Cortex of kidney (tissue), 1 donor: ENCODE data around the gene UGT1A6.
"Not testable (repeated sequence)": the region's sequence is repeated elsewhere in the genome, so short reads cannot be mapped to it uniquely, and the experiment has no call there.

Source experiments
- DNase-seq: peaks from one replicate; lab custom pipeline; 2025; lab: John Stamatoyannopoulos, UW

UGT1A6 gene

DNA sequence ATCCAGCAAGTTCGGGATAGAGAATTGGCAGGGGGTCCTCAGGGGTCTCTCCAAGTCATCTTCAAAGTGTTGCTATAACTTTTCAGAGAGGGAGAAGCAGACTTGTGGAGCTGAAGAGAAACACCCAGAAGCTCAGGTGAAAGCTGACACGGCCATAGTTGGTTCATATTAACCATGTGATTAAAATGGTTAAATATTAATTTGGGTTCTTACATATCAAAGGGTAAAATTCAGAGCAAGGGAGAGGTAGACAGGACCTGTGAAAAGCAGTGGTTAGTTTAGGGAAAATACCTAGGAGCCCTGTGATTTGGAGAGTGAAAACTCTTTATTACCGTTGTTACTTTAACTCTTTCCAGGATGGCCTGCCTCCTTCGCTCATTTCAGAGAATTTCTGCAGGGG lies at the start of gene UGT1A6:
Gene UGT1A6, plus strand, starts transcription at position 243 of the 400 bp plus-strand sequence. Its CDS starts 115 bp downstream, at position 358.
- no peak for DNase-seq

DNA sequence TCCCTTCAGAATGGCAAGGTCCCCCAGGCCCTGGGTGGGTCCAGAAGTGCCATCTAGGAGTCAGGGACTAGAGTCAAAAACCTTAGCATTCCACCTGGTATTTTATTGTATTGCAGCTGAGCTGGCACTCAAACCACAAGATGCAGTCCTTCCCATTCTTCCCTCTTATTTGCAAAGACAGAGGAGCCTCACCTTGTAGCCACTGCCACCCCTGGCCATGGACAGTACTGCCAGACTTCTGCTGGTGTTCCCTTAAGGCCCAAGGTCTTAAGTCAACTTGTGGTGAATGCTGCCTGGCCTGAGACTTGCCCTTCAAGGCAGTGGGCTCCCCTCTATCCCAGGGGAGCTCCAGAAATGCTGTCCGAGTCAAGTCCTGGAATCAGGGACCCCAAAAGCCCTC lies 49.6 kb upstream of the UGT1A6 start:
- DNase-seq, result no peak

DNA sequence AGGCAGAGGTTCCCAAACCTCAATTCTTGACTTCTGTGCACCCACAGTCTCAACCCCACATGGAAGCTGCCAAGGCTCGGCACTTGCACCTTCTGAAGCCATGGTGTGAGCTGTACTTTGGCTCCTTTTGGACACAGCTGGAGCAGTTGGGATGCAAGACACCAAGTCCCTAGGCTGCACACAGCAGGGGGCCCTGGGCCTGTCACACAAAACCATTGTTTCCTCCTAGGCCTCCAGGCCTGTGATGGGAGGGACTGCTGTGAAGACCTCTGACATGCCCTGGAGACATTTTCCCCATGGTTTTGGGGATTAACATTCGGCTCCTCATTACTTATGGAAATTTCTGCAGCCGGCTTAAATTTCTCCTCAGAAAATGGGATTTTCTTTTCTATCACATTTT lies 46.7 kb upstream of the UGT1A6 start:
- not testable (repeated sequence) for DNase-seq

DNA sequence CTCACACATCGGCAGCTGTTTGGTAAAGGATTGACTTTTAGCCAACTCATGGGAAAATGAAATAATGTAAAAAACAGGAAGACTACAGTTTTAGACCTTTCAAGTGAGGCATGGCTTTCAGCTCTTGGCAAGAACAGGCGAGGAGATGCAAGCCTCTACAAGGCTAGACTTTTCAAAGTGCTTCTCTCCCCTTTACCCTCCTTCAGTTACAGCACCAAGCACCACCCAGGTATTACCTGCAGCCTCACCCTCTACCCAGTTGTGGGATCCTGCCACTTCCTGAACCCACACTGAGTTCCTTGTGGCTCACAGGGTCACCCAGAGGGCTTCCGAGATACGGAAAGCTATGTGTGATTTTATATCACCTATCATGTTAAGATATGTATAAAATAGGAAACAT lies 41.7 kb upstream of the UGT1A6 start:
- no peak for DNase-seq

DNA sequence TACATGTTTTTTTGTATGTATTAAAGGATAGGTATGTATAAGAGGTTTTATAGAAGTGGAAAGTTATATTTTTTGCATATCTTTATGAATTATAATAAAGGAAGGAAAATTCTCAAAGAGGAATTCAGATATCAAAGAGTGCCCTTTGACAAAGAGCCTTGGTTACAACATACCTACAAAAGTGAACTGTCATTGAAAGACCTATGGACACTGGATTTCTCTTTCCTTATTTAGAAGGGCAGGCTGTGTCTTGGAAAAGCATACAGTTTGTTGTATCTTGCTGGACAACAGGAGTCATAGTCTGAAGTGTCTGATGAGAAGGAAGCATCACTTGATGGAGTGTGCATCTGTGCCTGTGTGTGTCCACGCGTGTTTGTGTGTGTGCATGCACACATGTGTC lies 41.3 kb upstream of the UGT1A6 start:
- no peak for DNase-seq

DNA sequence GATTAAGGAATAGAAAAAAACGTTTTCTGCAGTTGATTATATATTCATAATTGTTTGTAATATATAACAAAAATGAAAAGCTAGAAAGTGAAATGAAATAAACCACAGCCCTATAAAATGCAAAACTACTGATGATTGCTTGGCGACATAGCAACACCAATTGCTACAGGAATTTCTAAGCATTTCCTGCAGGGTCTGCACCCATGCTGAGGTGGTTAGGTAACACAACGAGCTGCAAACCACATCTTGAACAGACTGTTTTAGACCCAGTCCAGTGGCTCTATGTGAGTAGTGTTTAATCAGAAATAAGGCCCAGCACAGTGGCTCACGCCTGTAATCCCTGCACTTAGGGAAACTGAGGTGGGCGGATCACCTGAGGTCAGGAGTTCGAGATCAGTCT lies 38.2 kb upstream of the UGT1A6 start:
- DNase-seq, result no peak

DNA sequence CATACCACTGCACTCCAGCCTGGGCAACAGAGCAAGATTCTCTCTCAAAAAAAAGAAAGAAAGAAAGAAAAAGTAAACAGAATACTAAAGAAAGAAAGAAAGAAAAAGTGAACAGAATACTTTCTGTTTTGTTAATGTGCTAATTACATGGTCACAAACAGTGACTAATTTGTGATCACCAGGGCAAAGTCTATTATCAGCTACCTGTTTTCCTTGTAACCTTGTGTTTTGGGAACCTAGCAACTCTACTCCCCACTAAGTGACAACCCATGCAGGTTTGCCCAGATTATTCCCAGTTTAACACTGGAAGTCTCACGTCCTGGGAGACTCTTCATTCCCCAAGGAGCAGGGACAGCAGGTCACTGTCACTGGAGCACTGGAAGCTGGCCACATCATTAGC lies 37.6 kb upstream of the UGT1A6 start:
- DNase-seq, result no peak

DNA sequence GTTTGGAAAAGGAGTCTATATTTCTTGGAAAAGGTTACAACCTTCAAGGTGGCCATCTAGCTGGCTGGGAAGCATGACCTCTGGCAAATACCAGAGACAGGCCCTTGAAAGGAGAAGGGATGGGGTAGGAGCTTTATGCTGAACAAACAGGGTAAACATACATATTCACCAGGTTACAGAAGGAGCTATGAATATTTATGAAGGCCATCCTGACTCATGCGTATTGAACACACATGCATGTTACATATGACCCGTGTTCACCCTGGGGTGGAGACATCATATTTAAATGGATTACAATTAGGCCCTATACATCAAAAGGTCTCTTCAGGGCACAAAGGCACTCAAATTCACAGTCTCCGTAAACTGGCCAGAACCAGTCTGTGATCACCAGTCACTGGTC lies 36.7 kb upstream of the UGT1A6 start:
- DNase-seq, result not testable (repeated sequence)

DNA sequence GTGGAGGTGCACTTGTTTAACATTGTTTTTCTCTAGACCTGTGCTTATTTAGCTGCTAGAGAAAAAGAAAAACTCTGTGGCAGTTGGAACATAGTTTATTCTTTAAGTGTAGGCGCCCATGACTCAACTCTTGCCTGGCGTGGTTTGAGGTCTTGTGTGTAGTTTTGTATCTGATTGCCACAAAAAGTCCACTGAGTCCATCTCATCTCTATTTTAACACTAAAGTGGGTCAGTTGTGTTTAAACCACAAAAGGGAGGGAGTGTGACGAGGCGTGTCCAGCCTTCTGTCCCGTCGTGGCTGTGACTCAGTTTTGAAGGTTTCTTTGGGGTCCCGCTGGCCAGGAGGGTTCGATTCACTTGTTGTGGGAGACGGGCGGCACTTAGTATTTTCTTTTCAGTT lies 36.2 kb upstream of the UGT1A6 start:
- DNase-seq, result no peak

DNA sequence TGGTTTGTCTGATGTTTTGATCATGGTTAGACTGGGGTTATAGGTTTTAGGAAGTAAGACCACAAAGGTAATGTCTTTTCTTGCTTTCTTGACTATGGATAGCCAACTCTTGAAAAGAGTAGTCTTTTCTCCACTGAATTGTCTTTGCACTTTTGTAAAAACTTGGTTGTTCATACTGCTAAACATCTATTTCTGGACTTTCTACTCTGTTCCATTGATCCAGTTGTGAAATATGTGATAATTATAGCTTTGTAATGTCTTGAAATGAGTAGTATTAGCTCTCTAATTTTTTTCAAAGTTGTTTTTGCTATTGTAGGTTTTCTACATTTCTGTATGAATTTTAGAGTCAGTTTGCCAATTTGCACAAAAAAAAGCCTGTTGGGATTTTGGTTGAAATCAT lies 34.1 kb upstream of the UGT1A6 start:
- no peak for DNase-seq

DNA sequence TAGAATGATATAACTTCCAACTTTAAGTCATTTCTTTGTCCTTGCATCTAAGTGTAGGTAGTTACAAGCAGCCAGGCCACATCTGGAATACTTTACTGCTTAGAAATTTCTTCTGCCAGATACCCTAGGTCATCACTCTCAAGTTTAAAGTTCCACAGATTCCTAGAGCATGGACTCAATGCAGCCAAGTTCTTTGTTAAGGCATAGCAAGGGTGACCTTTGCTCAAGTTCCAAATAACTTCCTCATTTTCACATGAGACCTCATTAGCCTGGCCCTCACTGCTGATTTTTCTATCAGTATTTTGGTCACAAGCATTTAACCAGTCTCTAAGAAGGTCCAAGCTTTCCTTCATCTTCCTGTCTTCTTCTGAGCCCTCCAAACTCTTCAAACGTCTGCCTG lies 28.8 kb upstream of the UGT1A6 start:
- DNase-seq, result no peak

DNA sequence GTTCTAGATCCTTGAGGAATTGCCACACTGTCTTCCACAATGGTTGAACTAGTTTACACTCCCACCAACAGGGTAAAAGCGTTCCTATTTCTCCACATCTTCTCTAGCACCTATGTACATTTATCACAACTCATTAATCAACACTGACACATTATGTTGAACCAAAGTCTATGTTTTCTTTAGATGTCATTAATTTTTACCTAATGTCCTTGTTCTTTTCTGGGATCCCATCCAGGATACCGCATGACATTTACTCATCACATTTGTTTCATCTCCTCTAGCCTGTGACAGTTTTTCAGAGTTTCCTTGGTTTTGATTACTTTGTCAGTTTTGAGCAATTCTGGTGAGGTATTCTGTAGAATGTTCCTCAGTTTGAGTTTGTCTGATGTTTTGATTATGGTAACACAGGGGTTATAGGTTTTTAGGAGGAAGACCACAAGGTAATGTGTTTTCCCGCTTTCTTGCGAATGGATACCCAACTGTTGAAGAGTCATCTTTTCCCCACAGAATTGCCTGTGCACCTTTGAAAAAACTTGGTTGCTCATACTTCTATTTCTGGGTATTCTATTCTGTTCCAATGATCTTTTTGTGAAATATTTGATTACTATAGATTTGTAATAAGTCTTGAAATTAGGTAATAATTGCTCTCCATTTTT lies 24.0 kb upstream of the UGT1A6 start:
- DNase-seq, result no peak

DNA sequence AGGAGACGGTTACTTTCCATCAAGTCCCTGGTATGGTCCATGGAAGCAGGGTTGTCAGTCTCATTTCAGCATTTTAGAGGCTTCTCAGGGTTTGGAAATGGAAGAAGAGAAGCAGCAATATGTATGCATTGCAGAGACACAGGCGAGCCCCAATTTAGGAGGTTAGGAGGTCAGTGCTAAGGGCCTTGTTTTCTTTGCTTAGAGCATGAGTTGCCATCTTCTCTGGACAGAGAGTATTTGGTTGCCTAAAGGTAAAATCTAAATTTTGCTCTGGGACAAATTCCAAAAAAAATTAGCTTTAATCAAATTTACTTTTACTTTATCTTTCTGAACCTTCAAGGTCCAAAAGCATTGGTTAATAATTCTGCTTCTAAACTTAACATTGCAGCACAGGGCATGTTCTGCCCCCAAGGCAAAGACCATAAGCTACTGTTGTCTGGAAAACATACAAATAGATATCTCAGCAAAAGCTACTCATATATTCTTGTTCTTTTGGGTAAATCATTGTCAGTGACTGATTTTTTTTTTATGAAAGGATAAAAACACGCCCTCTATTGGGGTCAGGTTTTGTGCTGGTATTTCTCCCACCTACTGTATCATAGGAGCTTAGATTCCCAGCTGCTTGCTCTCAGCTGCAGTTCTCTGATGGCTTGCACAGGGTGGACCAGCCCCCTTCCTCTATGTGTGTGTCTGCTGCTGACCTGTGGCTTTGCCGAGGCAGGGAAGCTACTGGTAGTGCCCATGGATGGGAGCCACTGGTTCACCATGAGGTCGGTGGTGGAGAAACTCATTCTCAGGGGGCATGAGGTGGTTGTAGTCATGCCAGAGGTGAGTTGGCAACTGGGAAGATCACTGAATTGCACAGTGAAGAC lies 21.2 kb upstream of the UGT1A6 start, which contains the start of gene UGT1A9:
Gene UGT1A9, plus strand, starts transcription at position 609 of the 872 bp plus-strand sequence. Its CDS starts 37 bp downstream, at position 646.
- no peak for DNase-seq

DNA sequence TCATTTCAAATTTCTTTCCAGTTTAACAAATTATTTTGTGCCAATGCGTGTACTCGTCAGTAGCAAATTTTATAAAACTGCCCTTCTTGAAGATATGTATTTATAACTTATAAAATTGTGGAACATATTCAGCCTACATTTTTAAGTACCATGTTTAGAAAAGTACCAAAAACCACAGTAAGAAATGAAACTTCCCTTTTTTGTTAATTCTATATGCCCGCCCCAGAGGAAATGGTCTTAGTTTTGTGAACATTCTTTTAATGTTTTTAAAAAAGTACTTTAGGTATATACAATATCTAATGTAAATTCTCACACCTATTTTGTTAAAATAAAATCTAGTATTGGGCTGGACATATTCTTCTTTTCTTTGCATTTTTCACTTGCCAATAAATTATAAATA lies 19.8 kb upstream of the UGT1A6 start:
- DNase-seq, result no peak

DNA sequence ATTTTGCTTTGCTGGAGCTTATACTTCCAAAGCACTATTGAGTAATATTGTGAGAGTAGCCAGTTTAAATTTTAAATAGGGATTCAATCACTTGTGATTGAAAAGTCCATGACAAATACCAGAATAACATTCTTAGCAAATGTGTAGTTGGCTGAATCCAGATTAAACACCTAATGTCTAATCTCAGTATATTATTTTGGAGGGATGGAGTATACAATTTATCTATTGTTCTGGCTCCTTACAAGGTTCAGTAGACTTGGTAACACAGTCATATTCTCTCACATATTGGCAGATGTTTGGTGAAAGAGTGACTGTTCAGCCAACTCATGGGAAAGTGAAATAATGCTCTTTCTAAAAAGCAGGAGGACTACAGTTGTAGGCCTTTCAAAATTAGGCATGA lies 18.8 kb upstream of the UGT1A6 start:
- DNase-seq, result no peak

DNA sequence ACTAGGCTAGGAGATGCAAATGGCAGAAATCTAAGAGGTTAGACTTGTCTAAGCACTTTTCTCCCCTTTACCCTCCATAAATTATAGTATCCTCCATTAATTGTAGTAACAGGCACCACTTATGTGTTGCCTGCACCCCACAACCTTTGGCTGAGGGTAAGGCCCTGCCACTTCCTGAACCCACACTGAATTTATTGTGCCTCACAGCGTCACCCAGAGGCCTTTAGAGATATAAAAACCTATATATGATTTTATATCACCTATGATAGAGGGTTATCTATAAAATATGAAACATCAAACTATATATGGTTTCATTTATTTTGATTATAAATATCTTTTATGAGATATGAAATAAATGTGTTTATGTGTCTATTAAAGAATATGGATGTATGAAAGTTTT lies 18.4 kb upstream of the UGT1A6 start:
- no peak for DNase-seq

DNA sequence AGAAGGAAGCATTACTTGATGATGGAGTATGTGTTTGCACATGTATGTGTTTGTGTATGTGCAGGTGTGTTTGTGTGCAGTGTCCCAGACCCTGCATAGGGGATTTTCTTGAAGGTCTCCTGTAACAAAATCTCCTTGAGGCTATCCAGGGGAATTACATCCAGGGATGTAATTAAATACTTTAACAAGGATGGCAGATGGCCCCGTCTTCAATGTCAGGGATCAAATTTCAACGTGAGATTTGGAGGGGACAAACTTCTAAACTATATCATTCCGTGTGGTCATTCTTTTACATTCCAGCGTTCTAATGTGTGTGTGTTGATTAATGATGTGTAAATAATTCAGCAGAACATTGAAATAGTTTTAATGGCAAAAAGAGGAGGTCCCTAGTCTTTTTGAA lies 17.7 kb upstream of the UGT1A6 start:
- DNase-seq, result no peak

DNA sequence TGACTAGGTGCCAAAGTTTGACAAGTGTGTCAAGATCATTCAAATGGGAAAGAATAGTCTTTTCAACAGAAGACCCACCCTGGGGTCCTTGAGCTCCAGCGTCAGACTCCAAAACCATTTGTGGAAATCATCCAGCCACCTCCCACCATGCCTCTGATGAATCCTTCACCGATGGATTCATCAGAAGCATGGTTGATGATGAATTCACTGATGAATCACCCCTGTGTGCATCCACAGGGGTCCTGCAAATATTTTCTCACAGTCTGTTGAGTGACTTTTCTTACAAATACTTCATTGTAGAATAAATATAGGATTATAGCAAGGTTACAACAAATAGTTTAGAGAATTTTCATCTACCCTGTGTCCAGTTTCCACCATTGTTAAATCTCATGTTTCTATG lies 16.6 kb upstream of the UGT1A6 start:
- no peak for DNase-seq

DNA sequence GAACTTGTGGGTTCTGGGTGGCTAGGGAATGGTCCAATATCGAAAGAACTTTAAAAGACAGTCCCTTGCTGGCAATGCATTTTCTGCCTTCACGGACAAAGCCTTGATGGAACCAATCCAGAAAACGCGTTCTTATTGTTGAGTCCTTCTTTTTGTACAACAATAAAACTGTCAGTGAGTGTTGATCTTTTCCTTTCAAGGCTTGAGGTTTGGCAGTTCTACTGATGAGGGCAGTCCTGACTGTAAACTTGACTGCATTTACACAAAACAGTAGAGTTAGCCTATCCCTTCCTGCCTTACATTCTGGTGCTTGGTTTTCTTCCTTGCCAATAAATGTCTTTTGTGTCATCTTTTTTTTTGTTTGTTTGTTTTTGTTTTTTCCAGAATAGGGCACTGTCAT lies 13.5 kb upstream of the UGT1A6 start:
- no peak for DNase-seq

DNA sequence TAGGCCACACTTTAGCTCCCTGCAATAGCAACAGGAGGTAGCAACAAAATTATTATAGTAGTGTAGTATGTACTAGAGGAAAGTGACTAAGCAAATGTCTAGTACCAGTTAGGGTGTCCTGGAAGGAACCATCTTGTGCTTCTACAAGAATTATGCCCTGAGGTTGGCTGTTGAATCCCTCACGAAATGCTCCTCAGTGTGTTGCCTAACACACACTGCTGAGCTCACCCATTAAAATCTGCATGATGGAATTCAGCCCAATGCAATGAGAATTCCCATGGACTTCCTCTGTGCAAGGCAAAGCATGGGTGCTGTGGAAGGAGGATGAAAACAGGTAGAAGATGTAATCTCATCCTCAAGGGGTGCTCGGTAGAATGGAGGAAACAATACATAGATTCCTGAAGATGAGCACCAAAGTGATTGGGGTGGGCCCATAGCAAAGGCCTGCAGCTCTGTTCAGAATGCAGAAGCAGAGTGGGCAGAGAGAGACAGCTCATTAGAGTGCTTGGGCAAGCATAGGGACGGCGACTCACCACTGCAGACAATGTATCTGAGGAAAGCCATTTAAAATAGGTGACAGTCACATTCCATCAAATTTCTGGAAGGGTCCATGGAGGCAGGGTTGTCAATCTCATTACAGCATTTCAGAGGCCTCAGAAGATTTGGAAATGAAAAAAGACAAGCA lies 12.2 kb upstream of the UGT1A6 start:
- DNase-seq, result no peak

DNA sequence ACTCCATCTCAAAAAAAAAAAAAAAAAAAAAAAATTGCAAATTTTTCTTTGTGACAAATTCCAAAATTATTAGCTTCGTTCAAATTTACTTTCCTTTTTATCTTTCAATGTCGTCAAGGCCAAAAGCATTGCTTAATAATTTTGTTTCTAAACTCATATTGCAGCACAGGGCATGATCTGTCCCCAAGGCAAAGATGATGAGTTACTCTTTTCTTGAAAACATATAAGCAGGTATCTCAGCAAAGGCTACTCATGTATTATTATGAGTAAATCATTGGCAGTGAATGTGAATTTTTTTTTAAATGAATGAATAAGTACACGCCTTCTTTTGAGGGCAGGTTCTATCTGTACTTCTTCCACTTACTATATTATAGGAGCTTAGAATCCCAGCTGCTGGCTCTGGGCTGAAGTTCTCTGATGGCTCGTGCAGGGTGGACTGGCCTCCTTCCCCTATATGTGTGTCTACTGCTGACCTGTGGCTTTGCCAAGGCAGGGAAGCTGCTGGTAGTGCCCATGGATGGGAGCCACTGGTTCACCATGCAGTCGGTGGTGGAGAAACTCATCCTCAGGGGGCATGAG lies 11.1 kb upstream of the UGT1A6 start, which contains the start of gene UGT1A7:
Gene UGT1A7, plus strand, starts transcription at position 381 of the 579 bp plus-strand sequence. Its CDS starts 37 bp downstream, at position 418.
- DNase-seq, result no peak

DNA sequence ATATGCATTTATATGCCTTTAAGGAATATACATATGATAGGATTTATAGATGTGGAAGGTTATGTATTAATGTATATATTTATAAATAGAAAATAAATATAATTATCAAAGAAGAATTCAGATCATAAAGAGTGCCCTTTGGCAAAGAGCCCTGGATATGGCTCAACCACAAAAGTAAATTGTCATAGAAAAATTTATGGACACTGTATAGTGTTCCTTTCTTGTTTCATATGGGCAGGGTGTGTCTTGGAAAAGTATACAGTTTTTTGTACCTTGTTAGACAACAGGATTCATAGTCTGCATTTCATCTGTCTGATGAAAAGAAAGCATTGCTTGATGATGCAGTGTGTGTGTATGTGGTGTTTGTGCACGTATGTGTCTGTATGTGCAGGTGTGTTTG lies 8.1 kb upstream of the UGT1A6 start:
- DNase-seq, result no peak
